ENCODE results near the gene LRRC4C.

Gene LRRC4C

DNA sequence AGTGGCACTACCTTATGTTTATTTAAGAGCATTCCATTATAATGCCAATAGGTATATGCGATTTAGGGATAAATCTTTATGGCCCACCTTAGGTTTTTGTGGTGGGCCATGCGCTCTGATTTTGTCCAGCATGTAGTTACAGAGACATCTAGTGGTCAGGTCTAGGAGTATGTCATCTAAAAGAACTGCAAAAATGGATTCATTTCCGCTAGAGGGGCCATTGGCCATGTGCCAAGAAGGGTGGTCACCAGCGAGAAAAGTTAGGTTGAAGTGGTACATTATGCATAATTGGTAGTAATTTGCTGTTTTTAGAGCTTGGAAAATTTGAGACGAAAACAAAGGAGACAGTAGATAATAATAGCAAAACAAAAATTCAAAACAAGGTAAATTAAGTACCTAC is 27.7 kb downstream of the LRRC4C start:
- no peak overlapping the region for H3K27ac ChIP-seq
- no peak overlapping the region for H3K4me3 ChIP-seq

DNA sequence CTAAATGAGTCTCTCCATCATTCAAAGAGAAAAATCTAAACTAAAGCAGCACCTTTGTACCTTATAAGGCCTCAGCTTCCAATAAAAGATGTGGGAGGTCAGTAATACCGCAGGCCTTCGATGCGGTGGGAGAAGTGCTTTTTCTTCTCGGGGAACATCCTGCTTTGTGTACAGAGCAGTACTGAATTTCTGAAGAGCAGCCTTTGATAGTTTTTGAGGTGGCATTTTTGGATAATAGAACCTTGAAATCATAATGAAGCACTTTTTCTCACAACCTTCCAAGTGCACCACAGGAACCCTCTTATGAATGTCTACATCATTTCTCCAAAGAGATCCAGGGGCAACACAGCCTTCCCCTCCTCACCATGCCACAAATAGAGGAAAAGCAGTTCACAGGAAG is 39.6 kb downstream of the LRRC4C start:
- Histone ChIP-seq H3K4me3 (no peak overlapping the region), H3K27ac (no peak overlapping the region)

GRCh38 chr11:41414771-41415440 is 44.5 kb downstream of the LRRC4C start:
- no peak overlapping the region for H3K27ac ChIP-seq
- H3K4me3 ChIP-seq: no peak overlapping the region

- Histone ChIP-seq H3K4me3 (no peak overlapping the region), H3K27ac (no peak overlapping the region)
These were observed 45.6 kb downstream of the LRRC4C start for GRCh38 chr11:41413843-41414242.

DNA sequence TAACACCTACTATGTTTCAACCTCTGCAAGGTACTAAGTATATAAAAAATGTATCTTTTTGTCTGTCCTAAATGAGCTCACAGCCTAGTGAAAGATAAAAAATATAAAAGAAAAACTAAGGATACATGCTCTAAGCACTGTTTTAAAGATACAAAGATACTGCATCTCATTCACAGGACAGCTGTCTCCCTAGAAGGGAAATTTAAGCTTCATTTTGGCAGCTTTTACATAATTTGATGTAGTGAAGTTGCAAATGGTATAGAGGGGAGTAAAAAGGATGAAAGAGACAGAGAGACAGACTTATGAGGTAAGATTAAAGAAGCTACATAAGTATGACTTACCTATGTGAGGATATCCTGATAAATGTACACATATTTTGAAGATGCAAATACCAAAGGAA is 53.6 kb downstream of the LRRC4C start:
- no peak overlapping the region for H3K27ac ChIP-seq
- no peak overlapping the region for H3K4me3 ChIP-seq

GRCh38 chr11:41404109-41404508 is 55.3 kb downstream of the LRRC4C start:
- no peak overlapping the region for H3K4me3 ChIP-seq
- H3K27ac ChIP-seq: no peak overlapping the region

DNA sequence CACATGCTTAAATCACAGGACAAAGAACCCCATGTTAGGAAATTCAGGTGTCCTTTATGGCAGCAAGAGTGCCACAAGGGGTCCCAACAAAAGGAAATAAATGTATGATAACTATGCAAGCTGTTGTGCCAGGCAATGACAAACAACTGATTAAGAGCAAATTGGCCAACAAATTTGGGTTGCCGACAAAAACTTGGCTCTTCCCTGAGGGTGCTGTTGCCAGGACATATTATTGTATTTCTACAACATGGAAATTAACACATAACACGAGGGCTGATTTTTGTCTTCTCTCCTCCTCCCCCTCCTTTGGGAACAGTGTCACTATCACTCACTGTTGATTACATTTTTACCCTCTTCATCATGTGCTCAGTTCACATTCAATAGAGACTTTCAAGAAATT is 56.0 kb downstream of the LRRC4C start:
- H3K27ac ChIP-seq: no peak overlapping the region

GRCh38 chr11:41400819-41401382 is 58.6 kb downstream of the LRRC4C start:
- Histone ChIP-seq H3K4me3 (no peak overlapping the region), H3K27ac (no peak overlapping the region)

More for the DNA sequence above, 56.0 kb downstream of the LRRC4C start:
- H3K4me3 ChIP-seq: no peak overlapping the region

DNA sequence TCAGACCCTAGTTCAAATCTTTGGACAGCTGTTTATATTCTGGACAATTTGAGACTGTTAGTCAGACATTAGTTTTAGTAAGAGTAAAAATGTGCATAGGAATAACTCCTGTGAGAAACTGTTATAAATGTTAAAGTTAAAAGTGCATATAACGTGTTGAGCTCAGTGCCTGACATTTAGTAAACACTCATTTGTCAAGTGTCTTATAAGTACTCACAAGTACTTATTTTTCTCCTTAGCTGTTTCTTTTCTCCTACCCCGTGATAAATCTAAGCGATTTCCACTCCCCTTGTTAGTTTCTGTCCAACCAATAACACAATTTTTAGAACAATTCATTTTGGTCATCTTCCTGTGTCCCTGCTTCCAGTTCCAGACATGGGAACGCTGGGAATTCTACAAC is 59.3 kb downstream of the LRRC4C start:
- no peak overlapping the region for H3K27ac ChIP-seq
- H3K4me3 ChIP-seq: no peak overlapping the region

GRCh38 chr11:41399323-41399722 is 60.1 kb downstream of the LRRC4C start:
- Histone ChIP-seq H3K27ac (no peak overlapping the region), H3K4me3 (no peak overlapping the region)

DNA sequence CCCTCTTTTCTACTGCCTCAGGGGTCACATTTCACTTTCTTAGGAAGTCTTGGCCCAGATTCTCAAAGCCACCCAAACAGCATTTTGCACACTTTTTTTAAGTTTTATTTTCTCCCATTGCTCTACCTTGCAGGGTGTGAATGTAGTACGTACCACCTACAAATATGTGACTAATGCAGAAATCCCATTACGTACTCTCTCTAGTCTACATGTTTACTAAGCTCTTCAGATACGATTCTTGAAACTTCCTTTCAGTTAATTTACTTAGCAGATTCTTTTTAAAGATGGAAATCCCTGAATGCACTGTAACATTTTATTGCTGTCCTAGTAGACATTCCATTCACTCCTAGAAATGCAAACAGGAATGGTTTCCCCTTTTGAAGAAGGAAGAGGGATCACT is 61.3 kb downstream of the LRRC4C start:
- no peak overlapping the region for H3K4me3 ChIP-seq
- no peak overlapping the region for H3K27ac ChIP-seq

DNA sequence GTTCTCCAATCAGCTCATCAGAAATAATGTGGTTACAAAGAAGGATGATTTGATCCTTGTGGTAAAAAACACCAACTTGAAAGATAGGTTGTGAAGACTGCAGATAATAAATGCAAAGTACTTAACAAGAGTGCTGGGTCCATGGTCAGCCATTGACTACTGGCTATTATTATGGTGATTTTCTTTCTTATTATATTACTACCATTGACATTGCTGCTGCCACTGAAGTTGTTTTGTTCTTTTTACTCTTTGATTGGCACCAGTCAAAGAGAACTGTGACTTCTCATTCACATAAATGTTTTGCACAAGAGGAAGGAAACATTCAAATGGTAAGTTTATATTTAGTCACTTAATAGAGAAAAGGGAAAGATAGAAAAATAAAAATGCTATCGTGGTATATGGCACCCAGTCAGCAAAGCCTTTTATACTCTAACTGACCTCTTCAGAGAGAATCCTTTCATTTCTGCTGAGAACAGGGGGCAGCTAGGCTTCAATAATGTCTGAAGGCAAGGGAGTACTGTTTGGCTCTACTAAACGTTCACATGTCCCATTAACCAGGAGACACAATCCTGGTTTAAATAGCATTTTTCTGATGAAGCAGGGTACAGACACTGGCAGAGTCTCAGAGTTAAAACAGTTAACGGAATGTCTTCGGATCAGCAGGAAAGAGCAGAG is 64.8 kb downstream of the LRRC4C start:
- no peak overlapping the region for H3K27ac ChIP-seq
- H3K4me3 ChIP-seq: no peak overlapping the region

- H3K27ac ChIP-seq: no peak overlapping the region
- no peak overlapping the region for H3K4me3 ChIP-seq
These were observed 66.9 kb downstream of the LRRC4C start for GRCh38 chr11:41392596-41392995.

DNA sequence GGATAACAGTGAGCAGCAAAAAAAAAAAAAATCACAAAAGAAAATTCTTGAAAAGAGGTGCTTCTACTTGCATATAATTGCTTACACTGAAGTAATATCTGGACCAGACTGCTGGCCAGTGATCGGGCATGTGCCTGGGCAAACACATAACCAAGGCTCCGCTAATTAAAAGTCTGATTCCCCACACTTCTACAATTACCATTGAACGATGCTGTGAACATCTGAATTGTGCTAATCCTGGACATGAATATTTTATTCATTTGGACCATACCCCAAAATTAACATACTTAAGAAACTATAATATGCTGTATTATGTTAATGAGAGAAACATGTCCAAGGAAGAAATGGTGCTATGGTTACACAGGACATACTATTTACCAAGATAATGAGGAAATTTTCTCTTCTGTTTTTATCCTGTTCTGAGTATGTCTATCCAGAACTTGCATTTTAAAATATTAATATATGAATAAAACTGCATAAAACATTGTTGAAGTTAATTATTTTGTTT is 69.8 kb downstream of the LRRC4C start:
- H3K4me3 ChIP-seq: no peak overlapping the region
- H3K27ac ChIP-seq: no peak overlapping the region

- Histone ChIP-seq H3K27ac (no peak overlapping the region), H3K4me3 (no peak overlapping the region)
These were observed 75.1 kb downstream of the LRRC4C start for GRCh38 chr11:41384329-41384728.

- Histone ChIP-seq H3K4me3 (no peak overlapping the region), H3K27ac (no peak overlapping the region)
These were observed 75.7 kb downstream of the LRRC4C start for GRCh38 chr11:41383768-41384167.

DNA sequence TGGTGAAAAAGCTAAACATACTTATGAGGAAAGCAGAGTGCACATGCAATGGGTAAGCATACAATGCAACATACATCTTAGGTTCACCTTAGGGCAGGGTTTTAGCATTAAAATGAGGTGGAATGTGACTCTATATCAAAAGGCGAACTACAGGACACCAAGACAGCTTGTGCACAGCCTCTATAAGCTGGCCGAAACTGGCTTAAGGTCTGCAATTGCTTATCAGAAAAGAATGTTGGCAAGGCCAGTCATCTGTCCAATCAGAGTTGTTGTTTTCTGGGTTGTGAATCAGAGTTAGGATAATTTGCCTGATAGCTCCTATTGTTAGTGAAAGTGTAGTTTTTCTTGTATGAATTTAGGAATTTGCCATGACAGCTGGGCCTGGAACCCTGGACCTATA is 76.5 kb downstream of the LRRC4C start:
- Histone ChIP-seq H3K4me3 (no peak overlapping the region), H3K27ac (no peak overlapping the region)

- H3K4me3 ChIP-seq: no peak overlapping the region
- H3K27ac ChIP-seq: no peak overlapping the region
These were observed 80.4 kb downstream of the LRRC4C start for GRCh38 chr11:41379084-41379483.

DNA sequence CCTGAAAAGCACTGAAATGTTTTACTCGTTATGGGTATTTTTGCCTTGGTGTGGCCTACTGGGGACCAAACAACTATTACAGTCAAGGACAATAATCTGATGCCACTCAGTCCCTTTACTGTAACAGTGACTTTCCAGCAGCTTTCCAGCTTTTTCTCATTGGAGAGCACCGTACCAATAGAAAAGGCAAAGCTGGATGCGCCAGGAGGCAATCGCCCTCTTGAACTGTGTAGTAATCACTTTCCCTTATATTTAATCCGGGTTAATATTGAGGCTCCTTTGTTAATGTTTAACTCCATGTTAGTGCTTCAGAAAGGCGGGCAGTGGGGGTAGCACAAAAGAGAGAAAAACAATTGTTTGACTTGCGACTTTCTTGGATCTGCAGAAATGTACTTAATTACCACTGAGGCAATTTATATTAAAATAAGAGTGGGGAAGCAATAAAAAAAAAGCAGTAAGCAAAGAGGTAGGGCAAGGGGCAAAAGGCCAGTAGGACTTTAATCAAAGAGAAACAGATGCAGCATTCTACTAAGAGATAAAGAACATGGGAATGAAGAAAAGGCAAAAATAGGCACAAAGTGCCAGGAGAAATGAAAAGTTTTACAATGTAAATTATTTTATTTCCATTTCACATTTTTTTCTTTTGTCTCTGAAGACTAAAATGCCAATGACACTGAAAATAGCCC is 81.6 kb downstream of the LRRC4C start:
- Histone ChIP-seq H3K27ac (no peak overlapping the region), H3K4me3 (no peak overlapping the region)

DNA sequence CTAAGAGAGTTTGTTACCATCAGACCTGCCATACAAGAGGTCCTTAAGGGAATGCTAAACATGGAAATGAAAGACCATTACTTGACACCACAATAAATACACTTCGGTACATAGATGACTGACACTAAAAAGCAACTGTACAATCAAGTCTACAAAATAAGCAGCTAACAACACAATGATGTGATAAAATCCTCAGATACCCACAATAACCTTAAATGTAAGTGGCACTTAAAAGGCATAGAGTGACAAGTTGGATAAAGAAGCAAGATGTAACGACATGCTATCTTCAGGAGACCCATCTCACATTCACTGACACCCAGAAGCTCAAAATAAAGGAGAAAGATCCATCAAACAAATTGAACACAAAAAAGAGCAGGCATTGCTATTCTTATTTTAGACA is 107.6 kb downstream of the LRRC4C start:
- Histone ChIP-seq H3K27ac (no peak overlapping the region), H3K4me3 (no peak overlapping the region)

GRCh38 chr11:41346042-41346441 is 113.4 kb downstream of the LRRC4C start:
- Histone ChIP-seq H3K27ac (no peak overlapping the region), H3K4me3 (no peak overlapping the region)

Data from skin epidermis (tissue), 12 donors.